ENCODE results near the gene HK1. TPM values are rescaled to one million over a fixed set of nuclear protein-coding genes. Genes with fewer than 3 reads are reported as not detected.

The HK1 gene
- total RNA-seq, 4 donors from 2014 or later, result 27.3 to 54.0 (median 30.1) TPM

- H3K36me3 ChIP-seq, result peaks cover 0 to 3% (median 0%) of the 10 kb centered on the region in 3 donors
- H3K4me3 ChIP-seq, result no peak overlapping the region
- H3K27ac ChIP-seq, result peak overlapping the region in 2 of 4 donors; percentile 41 to 74
- no peaks in the 10 kb centered on the region for H3K27me3 ChIP-seq
- no peaks in the 10 kb centered on the region for H3K9me3 ChIP-seq
- DNase-seq (ENCODE audit: low spot score in 2 of 2), result no peak
- peaks cover 0 to 60% (median 22%) of the 10 kb centered on the region in 4 donors for H3K4me1 ChIP-seq
- TF ChIP-seq CTCF (IDR thresholded peaks at IDR 0.05) (no peak), POLR2A (IDR thresholded peaks at IDR 0.05) (no peak), EP300 (IDR thresholded peaks at IDR 0.05) (no peak)
- WGBS, 2 donors, result 62 to 71% methylated on average over 9 of the region's 9 CpGs
These were observed 60.5 kb downstream of the HK1 start for GRCh38 chr10:69338547-69339450.

DNA sequence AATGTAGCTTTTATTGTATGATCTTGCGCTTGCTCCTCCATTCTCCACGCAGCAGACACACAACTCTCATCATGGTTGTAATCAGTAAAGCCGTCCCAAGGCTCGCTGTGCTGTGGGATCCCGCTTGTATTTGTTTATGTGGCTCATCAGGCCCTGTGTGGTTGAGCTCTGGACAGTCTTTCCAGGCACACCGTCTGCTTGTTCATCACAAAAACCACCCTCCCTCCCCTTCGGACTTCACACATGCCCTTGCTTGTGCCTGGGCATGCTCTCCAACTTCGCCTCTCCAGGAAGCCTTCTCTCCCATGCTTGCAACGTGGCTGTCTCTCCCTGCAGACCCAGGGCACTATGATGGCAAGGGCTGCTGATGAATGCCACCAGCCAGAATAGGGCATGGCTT lies 62.4 kb downstream of the HK1 start:
- Histone ChIP-seq H3K9me3 (no peaks in the 10 kb centered on the region), H3K4me1 (peaks cover 0 to 55% (median 13%) of the 10 kb centered on the region in 4 donors), H3K36me3 (peaks cover 0 to 17% (median 0%) of the 10 kb centered on the region in 3 donors), H3K27ac (no peak overlapping the region), H3K27me3 (no peaks in the 10 kb centered on the region), H3K4me3 (no peak overlapping the region)
- WGBS, 2 donors, result 85 to 86% methylated on average over 9 of the region's 9 CpGs
- TF ChIP-seq CTCF (IDR thresholded peaks at IDR 0.05) (no peak), POLR2A (IDR thresholded peaks at IDR 0.05) (no peak), EP300 (IDR thresholded peaks at IDR 0.05) (no peak)
- DNase-seq (ENCODE audit: low spot score in 2 of 2), result no peak

DNA sequence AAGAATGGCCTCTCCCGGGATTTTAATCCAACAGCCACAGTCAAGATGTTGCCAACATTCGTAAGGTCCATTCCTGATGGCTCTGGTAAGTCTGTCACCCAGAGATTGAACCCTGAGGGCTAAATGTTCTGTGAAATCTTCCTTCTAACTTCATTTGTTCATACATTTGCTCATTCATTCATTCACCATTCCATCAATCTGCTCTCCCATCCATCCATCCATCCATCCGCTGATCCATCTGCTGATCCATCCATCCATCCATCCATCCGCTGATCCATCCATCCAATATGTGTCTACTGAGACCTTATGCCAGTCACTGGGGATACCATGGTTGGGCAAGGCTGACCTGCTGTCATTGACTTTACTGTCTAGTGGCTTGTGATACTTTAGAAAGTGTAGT lies 65.6 kb downstream of the HK1 start:
- 95 to 96% methylated on average over 4 of the region's 4 CpGs for WGBS, 2 donors
- Histone ChIP-seq H3K27me3 (no peaks in the 10 kb centered on the region), H3K9me3 (no peaks in the 10 kb centered on the region), H3K36me3 (peaks cover 0 to 17% (median 0%) of the 10 kb centered on the region in 3 donors), H3K4me3 (no peak overlapping the region), H3K27ac (no peak overlapping the region), H3K4me1 (peaks cover 0 to 43% (median 23%) of the 10 kb centered on the region in 4 donors)
- TF ChIP-seq POLR2A (IDR thresholded peaks at IDR 0.05), result no peak
- TF ChIP-seq EP300 (IDR thresholded peaks at IDR 0.05), result no peak
- no peak for TF ChIP-seq CTCF (IDR thresholded peaks at IDR 0.05)
- DNase-seq (ENCODE audit: low spot score in 2 of 2), result no peak

- H3K27ac ChIP-seq, result no peak overlapping the region
- DNase-seq (ENCODE audit: low spot score in 2 of 2), result no peak
- TF ChIP-seq POLR2A (IDR thresholded peaks at IDR 0.05) (no peak), CTCF (IDR thresholded peaks at IDR 0.05) (no peak), EP300 (IDR thresholded peaks at IDR 0.05) (no peak)
- no peak overlapping the region for H3K4me3 ChIP-seq
- H3K36me3 ChIP-seq, result peaks cover 0 to 17% (median 0%) of the 10 kb centered on the region in 3 donors
- peaks cover 0 to 43% (median 23%) of the 10 kb centered on the region in 4 donors for H3K4me1 ChIP-seq
- WGBS, 2 donors, result 62 to 72% methylated on average over 13 of the region's 13 CpGs
- no peaks in the 10 kb centered on the region for H3K27me3 ChIP-seq
- H3K9me3 ChIP-seq, result no peaks in the 10 kb centered on the region
These were observed 66.4 kb downstream of the HK1 start for GRCh38 chr10:69344591-69345252.

GRCh38 chr10:69345402-69345801 lies 67.1 kb downstream of the HK1 start:
- TF ChIP-seq EP300 (IDR thresholded peaks at IDR 0.05), result no peak
- TF ChIP-seq CTCF (IDR thresholded peaks at IDR 0.05), result no peak
- no peaks in the 10 kb centered on the region for H3K9me3 ChIP-seq
- no peak overlapping the region for H3K27ac ChIP-seq
- DNase-seq (ENCODE audit: low spot score in 2 of 2), result no peak
- no peaks in the 10 kb centered on the region for H3K27me3 ChIP-seq
- no peak overlapping the region for H3K4me3 ChIP-seq
- H3K4me1 ChIP-seq, result peaks cover 0 to 44% (median 24%) of the 10 kb centered on the region in 4 donors
- WGBS, 2 donors, result 70 to 85% methylated on average over 2 of the region's 2 CpGs
- H3K36me3 ChIP-seq, result peaks cover 0 to 17% (median 0%) of the 10 kb centered on the region in 3 donors

Measured in tibial nerve (tissue), 4 donors.